ENCODE results near the gene ENOX1.

Gene ENOX1

GRCh38 chr13:43166644-43167457 lies 619.9 kb downstream of the ENOX1 start:
- TF ChIP-seq, protein P1, sequence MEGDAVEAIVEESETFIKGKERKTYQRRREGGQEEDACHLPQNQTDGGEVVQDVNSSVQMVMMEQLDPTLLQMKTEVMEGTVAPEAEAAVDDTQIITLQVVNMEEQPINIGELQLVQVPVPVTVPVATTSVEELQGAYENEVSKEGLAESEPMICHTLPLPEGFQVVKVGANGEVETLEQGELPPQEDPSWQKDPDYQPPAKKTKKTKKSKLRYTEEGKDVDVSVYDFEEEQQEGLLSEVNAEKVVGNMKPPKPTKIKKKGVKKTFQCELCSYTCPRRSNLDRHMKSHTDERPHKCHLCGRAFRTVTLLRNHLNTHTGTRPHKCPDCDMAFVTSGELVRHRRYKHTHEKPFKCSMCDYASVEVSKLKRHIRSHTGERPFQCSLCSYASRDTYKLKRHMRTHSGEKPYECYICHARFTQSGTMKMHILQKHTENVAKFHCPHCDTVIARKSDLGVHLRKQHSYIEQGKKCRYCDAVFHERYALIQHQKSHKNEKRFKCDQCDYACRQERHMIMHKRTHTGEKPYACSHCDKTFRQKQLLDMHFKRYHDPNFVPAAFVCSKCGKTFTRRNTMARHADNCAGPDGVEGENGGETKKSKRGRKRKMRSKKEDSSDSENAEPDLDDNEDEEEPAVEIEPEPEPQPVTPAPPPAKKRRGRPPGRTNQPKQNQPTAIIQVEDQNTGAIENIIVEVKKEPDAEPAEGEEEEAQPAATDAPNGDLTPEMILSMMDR (IDR thresholded peaks at IDR 0.05), result no peak

Measured in LNCAP (cell line).